Neuronal stem cell (in vitro differentiated cells): ENCODE results near the gene OMP.
A peak's percentile ranks its signal among the peaks of the same experiment; 100 is the strongest.

Source experiments
- DNase-seq: peaks from one replicate; pipeline ENCODE4 v3.0.0-alpha.2; 2013; ENCODE audit warnings: low spot score
- H2AFZ ChIP-seq: one replicate; pipeline ENCODE4 v1.6.1; 2013; ENCODE audit warnings: mild to moderate bottlenecking, low read length, inconsistent platforms
- H2AK5ac ChIP-seq: 2 replicates; pipeline ENCODE4 v1.6.1; 2013; ENCODE audit warnings: low read depth, mild to moderate bottlenecking, inconsistent platforms, low read length, moderate library complexity, mixed read lengths
- H2BK120ac ChIP-seq: 2 replicates; pipeline ENCODE4 v1.6.1; 2013; ENCODE audit warnings: low read depth, mild to moderate bottlenecking, inconsistent platforms, low read length, moderate library complexity, mixed read lengths
- H2BK12ac ChIP-seq: one replicate; pipeline ENCODE4 v1.6.1; 2013; ENCODE audit warnings: low read length, inconsistent platforms
- H2BK15ac ChIP-seq: 2 replicates; pipeline ENCODE4 v1.6.1; 2013; ENCODE audit warnings: mild to moderate bottlenecking, low read length, inconsistent platforms, mixed read lengths
- H2BK5ac ChIP-seq: one replicate; pipeline ENCODE4 v1.6.1; 2013; ENCODE audit warnings: inconsistent platforms, mild to moderate bottlenecking, low read length, moderate library complexity
- H3K14ac ChIP-seq: one replicate; pipeline ENCODE4 v1.6.1; 2013; ENCODE audit warnings: low read length, inconsistent platforms
- H3K18ac ChIP-seq: 2 replicates; pipeline ENCODE4 v1.6.1; 2013; ENCODE audit warnings: low read length, inconsistent platforms
- H3K23ac ChIP-seq: 2 replicates; pipeline ENCODE4 v1.6.1; 2013; ENCODE audit warnings: low read depth, mild to moderate bottlenecking, mixed read lengths, low read length, inconsistent platforms; ENCODE audit not compliant: poor library complexity
- H3K27ac ChIP-seq: replicated peaks from 3 replicates; pipeline ENCODE4 v1.5.1; 2013; ENCODE audit warnings: low read length, inconsistent platforms
- H3K27me3 ChIP-seq, 3 experiments: 2 replicates each; pipeline ENCODE4 v1.6.1; 2013; ENCODE audit warnings: low read length in 3 of 3, mild to moderate bottlenecking in 2 of 3, inconsistent platforms in 1 of 3, low read depth in 1 of 3, mixed read lengths in 1 of 3, moderate library complexity in 1 of 3; ENCODE audit not compliant: control insufficient read depth in 3 of 3, insufficient read depth in 3 of 3
- H3K36me3 ChIP-seq, 2 donors: replicated peaks in 1 of 2; 2 replicates each; pipeline ENCODE4 v1.6.1; 2013; ENCODE audit warnings: low read length in 2 of 2; ENCODE audit not compliant: control insufficient read depth in 2 of 2, insufficient read depth in 2 of 2
- H3K4ac ChIP-seq: 2 replicates; pipeline ENCODE4 v1.6.1; 2013; ENCODE audit warnings: inconsistent platforms, mild to moderate bottlenecking, low read length, moderate library complexity
- H3K4me1 ChIP-seq, 2 donors: 1 replicate in 1 of 2; 2 replicates in 1 of 2; pipeline ENCODE4 v1.6.1; 2013; ENCODE audit warnings: low read length in 2 of 2, low read depth in 1 of 2; ENCODE audit not compliant: control insufficient read depth in 2 of 2, insufficient read depth in 1 of 2
- H3K4me2 ChIP-seq: one replicate; pipeline ENCODE4 v1.6.1; 2013; ENCODE audit warnings: mild to moderate bottlenecking, low read length, inconsistent platforms; ENCODE audit not compliant: insufficient read depth, poor library complexity, severe bottlenecking
- H3K4me3 ChIP-seq, 2 donors: 2 replicates each; pipeline ENCODE4 v1.5.1; 2013; ENCODE audit warnings: low read length in 2 of 2, mild to moderate bottlenecking in 2 of 2, inconsistent platforms in 1 of 2, moderate library complexity in 1 of 2
- H3K79me1 ChIP-seq: one replicate; pipeline ENCODE4 v1.6.1; 2013; ENCODE audit warnings: low read depth, mild to moderate bottlenecking, inconsistent platforms, low read length, moderate library complexity
- H3K9ac ChIP-seq: one replicate; pipeline ENCODE4 v1.6.1; 2013; ENCODE audit warnings: mild to moderate bottlenecking, low read depth, low read length, inconsistent platforms; ENCODE audit not compliant: poor library complexity
- H3K9me3 ChIP-seq, 2 donors: replicated peaks in 1 of 2; 2 replicates each; pipeline versions ENCODE3 to v1.6.1; 2013; ENCODE audit warnings: low read length in 2 of 2, mild to moderate bottlenecking in 2 of 2, inconsistent platforms in 1 of 2, low read depth in 1 of 2, mixed read lengths in 1 of 2, moderate library complexity in 1 of 2; ENCODE audit not compliant: control insufficient read depth in 2 of 2, insufficient read depth in 1 of 2
- H4K8ac ChIP-seq: one replicate; pipeline ENCODE4 v1.6.1; 2013; ENCODE audit warnings: low read depth, mild to moderate bottlenecking, inconsistent platforms, low read length, moderate library complexity
- H4K91ac ChIP-seq: one replicate; pipeline ENCODE4 v1.6.1; 2013; ENCODE audit warnings: low read length, low read depth, mild to moderate bottlenecking, inconsistent platforms; ENCODE audit not compliant: poor library complexity
- WGBS, 2 donors: extraction: QIAGEN DNeasy Blood & Tissue Kit; methylation state at CpG; one replicate each; pipeline ENCODE4 v1.1.7; 2013; ENCODE audit warnings: missing lambda C conversion rate in 2 of 2, mixed read lengths in 1 of 2; ENCODE audit not compliant: insufficient read length in 2 of 2, insufficient replicate concordance in 1 of 2; ENCODE audit errors: extremely low coverage in 2 of 2; 5-methylcytosine and 5-hydroxymethylcytosine counted together

The OMP gene

GRCh38 chr11:77115956-77116355 lies 13.3 kb downstream of the OMP start:
- H3K36me3 ChIP-seq = peaks cover 0 to 83% of the 10 kb centered on the region in 2 donors
- H2BK120ac ChIP-seq = peak overlapping the region; percentile 39
- H2BK5ac ChIP-seq = no peak overlapping the region
- H3K9me3 ChIP-seq = no peaks in the 10 kb centered on the region
- peak overlapping the region; percentile 67 for H3K23ac ChIP-seq
- peak overlapping the region; percentile 60 for H3K18ac ChIP-seq
- H4K91ac ChIP-seq = no peak overlapping the region
- H3K4me3 ChIP-seq = no peak overlapping the region
- peak overlapping the region; percentile 15 for H3K9ac ChIP-seq
- no CpG with 5 or more reads among the region's 15 CpGs for WGBS, 2 donors
- H2BK12ac ChIP-seq = no peak overlapping the region
- H3K79me1 ChIP-seq = peaks cover 1% of the 10 kb centered on the region
- H2BK15ac ChIP-seq = no peak overlapping the region
- no peak overlapping the region for H2AFZ ChIP-seq
- no peaks in the 10 kb centered on the region for H3K27me3 ChIP-seq
- no peak overlapping the region for H2AK5ac ChIP-seq
- DNase-seq = no peak
- no peak overlapping the region for H3K4ac ChIP-seq
- H3K27ac ChIP-seq = no peak overlapping the region
- H3K14ac ChIP-seq = no peak overlapping the region
- peaks cover 5 to 7% of the 10 kb centered on the region in 2 donors for H3K4me1 ChIP-seq
- no peak overlapping the region for H3K4me2 ChIP-seq
- no peak overlapping the region for H4K8ac ChIP-seq

- no peaks in the 10 kb centered on the region for H3K27me3 ChIP-seq
- H3K23ac ChIP-seq = no peak overlapping the region
- H3K79me1 ChIP-seq = peaks cover 1% of the 10 kb centered on the region
- H3K4me3 ChIP-seq = no peak overlapping the region
- no peak overlapping the region for H3K14ac ChIP-seq
- no peak for DNase-seq
- H3K4me1 ChIP-seq = peaks cover 5 to 7% of the 10 kb centered on the region in 2 donors
- H2BK12ac ChIP-seq = no peak overlapping the region
- H4K8ac ChIP-seq = no peak overlapping the region
- no peak overlapping the region for H3K4ac ChIP-seq
- H4K91ac ChIP-seq = no peak overlapping the region
- H3K4me2 ChIP-seq = no peak overlapping the region
- no peak overlapping the region for H2AFZ ChIP-seq
- no CpG with 5 or more reads among the region's 7 CpGs for WGBS, 2 donors
- peak overlapping the region; percentile 14 for H2AK5ac ChIP-seq
- H2BK120ac ChIP-seq = no peak overlapping the region
- H3K27ac ChIP-seq = no peak overlapping the region
- no peak overlapping the region for H3K18ac ChIP-seq
- H3K36me3 ChIP-seq = peaks cover 0 to 95% of the 10 kb centered on the region in 2 donors
- H2BK15ac ChIP-seq = no peak overlapping the region
- no peak overlapping the region for H3K9ac ChIP-seq
- no peak overlapping the region for H2BK5ac ChIP-seq
- no peaks in the 10 kb centered on the region for H3K9me3 ChIP-seq
These were observed 14.9 kb downstream of the OMP start for GRCh38 chr11:77117492-77117891.

- WGBS, 2 donors = no CpG with 5 or more reads among the region's 17 CpGs
- H3K27ac ChIP-seq = no peak overlapping the region
- H2AK5ac ChIP-seq = no peak overlapping the region
- H2BK5ac ChIP-seq = no peak overlapping the region
- H3K36me3 ChIP-seq = peaks cover 0 to 95% of the 10 kb centered on the region in 2 donors
- no peak overlapping the region for H3K4me2 ChIP-seq
- no peaks in the 10 kb centered on the region for H3K27me3 ChIP-seq
- no peak overlapping the region for H3K14ac ChIP-seq
- no peak overlapping the region for H4K8ac ChIP-seq
- H3K79me1 ChIP-seq = peaks cover 1% of the 10 kb centered on the region
- no peak overlapping the region for H2BK15ac ChIP-seq
- H3K23ac ChIP-seq = no peak overlapping the region
- H3K4me1 ChIP-seq = peaks cover 3 to 7% of the 10 kb centered on the region in 2 donors
- H2BK12ac ChIP-seq = no peak overlapping the region
- no peak overlapping the region for H3K9ac ChIP-seq
- no peak overlapping the region for H2AFZ ChIP-seq
- H2BK120ac ChIP-seq = no peak overlapping the region
- no peak overlapping the region for H4K91ac ChIP-seq
- H3K4me3 ChIP-seq = no peak overlapping the region
- no peak overlapping the region for H3K18ac ChIP-seq
- no peak overlapping the region for H3K4ac ChIP-seq
- no peaks in the 10 kb centered on the region for H3K9me3 ChIP-seq
- no peak for DNase-seq
These were observed 15.4 kb downstream of the OMP start for GRCh38 chr11:77118086-77118485.

- Histone ChIP-seq H3K23ac (peak overlapping the region; percentile 60), H3K79me1 (peaks cover 1% of the 10 kb centered on the region), H2BK120ac (no peak overlapping the region), H3K14ac (no peak overlapping the region), H3K18ac (peak overlapping the region; percentile 45), H3K4me3 (no peak overlapping the region), H3K9me3 (no peaks in the 10 kb centered on the region), H2AFZ (no peak overlapping the region), H3K4ac (no peak overlapping the region), H3K9ac (peak overlapping the region; percentile 38), H4K8ac (no peak overlapping the region), H2AK5ac (no peak overlapping the region), H3K4me2 (no peak overlapping the region), H3K27ac (no peak overlapping the region), H3K36me3 (peaks cover 0 to 95% of the 10 kb centered on the region in 2 donors), H2BK12ac (no peak overlapping the region), H4K91ac (no peak overlapping the region), H3K4me1 (peaks cover 0 to 7% of the 10 kb centered on the region in 2 donors), H3K27me3 (no peaks in the 10 kb centered on the region), H2BK15ac (no peak overlapping the region), H2BK5ac (no peak overlapping the region)
- no peak for DNase-seq
- WGBS, 2 donors = no CpG with 5 or more reads among the region's 12 CpGs
These were observed 16.3 kb downstream of the OMP start for GRCh38 chr11:77118971-77119370.
